ENCODE results near the gene UNC5B. TPM values are rescaled to one million over a fixed set of nuclear protein-coding genes. Genes with fewer than 3 reads are reported as not detected.

UNC5B gene
- total RNA-seq, 1 donor: 9.9 TPM

- TF ChIP-seq CTCF (IDR thresholded peaks at IDR 0.05; ENCODE audit: insufficient read depth, low read depth, low read length): no peak
- H3K4me3 ChIP-seq (ENCODE audit: low read depth, low read length): no peak overlapping the region
- DNase-seq (ENCODE audit: low read depth): no peak
Observed at GRCh38 chr10:71229726-71230655, 17.6 kb downstream of the UNC5B start.

GRCh38 chr10:71230656-71231025 is 18.3 kb downstream of the UNC5B start:
- DNase-seq (ENCODE audit: low read depth): no peak
- TF ChIP-seq CTCF (IDR thresholded peaks at IDR 0.05; ENCODE audit: insufficient read depth, low read depth, low read length): no peak
- H3K4me3 ChIP-seq (ENCODE audit: low read depth, low read length): no peak overlapping the region

GRCh38 chr10:71231206-71231605 is 18.8 kb downstream of the UNC5B start:
- DNase-seq (ENCODE audit: low read depth): no peak
- TF ChIP-seq CTCF (IDR thresholded peaks at IDR 0.05; ENCODE audit: insufficient read depth, low read depth, low read length): no peak
- H3K4me3 ChIP-seq (ENCODE audit: low read depth, low read length): no peak overlapping the region

GRCh38 chr10:71232089-71232998 is 20.0 kb downstream of the UNC5B start:
- no peak overlapping the region for H3K4me3 ChIP-seq (ENCODE audit: low read depth, low read length)
- no peak for DNase-seq (ENCODE audit: low read depth)
- TF ChIP-seq CTCF (IDR thresholded peaks at IDR 0.05; ENCODE audit: insufficient read depth, low read depth, low read length): no peak

GRCh38 chr10:71233482-71233892 is 21.1 kb downstream of the UNC5B start:
- no peak overlapping the region for H3K4me3 ChIP-seq (ENCODE audit: low read depth, low read length)
- no peak for TF ChIP-seq CTCF (IDR thresholded peaks at IDR 0.05; ENCODE audit: insufficient read depth, low read depth, low read length)
- DNase-seq (ENCODE audit: low read depth): no peak

GRCh38 chr10:71234004-71234894 is 21.9 kb downstream of the UNC5B start:
- TF ChIP-seq CTCF (IDR thresholded peaks at IDR 0.05; ENCODE audit: insufficient read depth, low read depth, low read length): no peak
- no peak for DNase-seq (ENCODE audit: low read depth)
- H3K4me3 ChIP-seq (ENCODE audit: low read depth, low read length): no peak overlapping the region

Data from fibroblast of villous mesenchyme (primary cell).